Measurements from ENCODE around the gene WBP1L.
A peak's percentile ranks its signal among the peaks of the same experiment; 100 is the strongest.
"Not testable (repeated sequence)": the region's sequence is repeated elsewhere in the genome, so short reads cannot be mapped to it uniquely, and the experiment has no call there.

The WBP1L gene

DNA sequence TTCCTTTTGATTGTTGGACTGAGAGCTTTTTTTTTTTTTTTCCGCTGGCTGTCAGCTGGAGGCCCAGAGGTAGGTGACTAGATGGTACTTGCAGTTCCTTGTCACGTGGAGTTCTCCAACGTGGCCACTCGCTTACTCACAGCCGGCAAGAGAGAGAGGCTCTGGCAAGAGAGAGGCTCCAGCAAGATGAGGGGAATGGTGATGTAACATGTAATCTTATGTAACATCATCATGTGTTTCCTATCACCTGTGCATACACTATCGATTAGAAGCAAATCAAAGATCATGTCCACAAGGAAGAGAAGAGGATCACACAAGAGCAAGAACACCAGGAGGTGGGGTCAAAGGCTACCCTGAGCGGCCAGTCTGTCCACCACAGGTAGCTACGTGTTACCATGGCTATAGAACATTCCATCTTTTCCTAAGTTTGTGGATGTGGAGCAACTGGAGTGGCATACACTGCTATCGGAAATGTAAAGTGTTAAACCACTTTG, 106.3 kb downstream of the WBP1L start:
- peak; percentile 38 for DNase-seq

DNA sequence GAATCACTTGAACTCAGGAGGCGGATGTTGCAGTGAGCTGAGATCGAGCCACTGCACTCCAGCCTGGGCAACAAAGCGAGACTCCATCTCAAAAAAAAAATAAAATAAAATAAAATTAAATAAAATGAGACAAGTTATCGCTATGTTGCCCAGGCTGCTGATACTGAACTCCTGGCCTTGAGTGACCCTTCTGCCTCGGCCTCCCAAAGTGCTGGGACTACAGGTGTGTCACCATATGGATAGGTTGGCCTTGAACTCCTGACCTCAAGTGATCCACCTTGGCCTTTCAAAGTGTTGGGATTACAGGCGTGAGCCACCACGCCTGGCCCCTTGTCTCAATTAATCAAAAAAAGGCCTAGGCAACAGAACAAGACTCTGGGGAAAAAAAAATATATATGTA, 109.5 kb downstream of the WBP1L start:
- not testable (repeated sequence) for DNase-seq

- DNase-seq: peak; percentile 93
Observed at GRCh38 chr10:102855731-102856436, 112.1 kb downstream of the WBP1L start.

DNA sequence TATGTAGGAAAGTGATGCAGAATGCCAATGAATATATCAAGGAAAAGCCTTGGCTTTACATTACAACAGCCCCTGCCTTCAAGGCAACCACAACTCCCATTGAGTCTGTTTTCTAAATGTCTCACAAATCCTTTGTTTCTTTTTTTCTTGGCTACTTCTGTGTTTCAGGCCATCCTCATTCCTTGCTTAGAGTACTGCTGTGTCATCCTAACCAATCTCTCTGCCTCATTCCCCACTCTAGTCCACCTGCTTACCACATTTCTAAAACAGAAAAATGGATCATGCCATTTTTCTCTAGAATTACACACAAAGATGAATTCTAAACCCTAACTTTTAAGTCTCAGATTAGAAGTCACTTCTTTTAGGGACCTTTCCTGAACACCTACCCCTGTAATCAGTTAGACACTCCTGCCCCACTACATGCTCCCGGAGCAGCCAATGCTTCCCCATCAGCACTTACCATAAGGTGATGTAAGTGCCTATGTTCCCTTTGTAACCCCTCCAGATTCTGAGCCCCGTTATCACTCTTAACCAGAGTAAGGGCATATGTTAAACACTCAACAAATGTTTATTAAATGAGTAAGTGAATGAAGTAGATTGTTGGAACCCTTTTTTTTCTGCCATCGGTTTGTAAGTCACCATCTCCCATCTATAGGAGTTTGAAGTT, 113.1 kb downstream of the WBP1L start:
- no peak for DNase-seq

- no peak for DNase-seq
Observed at GRCh38 chr10:102859911-102860310, 116.2 kb downstream of the WBP1L start.

GRCh38 chr10:102863660-102864059, 119.9 kb downstream of the WBP1L start:
- no peak for DNase-seq

DNA sequence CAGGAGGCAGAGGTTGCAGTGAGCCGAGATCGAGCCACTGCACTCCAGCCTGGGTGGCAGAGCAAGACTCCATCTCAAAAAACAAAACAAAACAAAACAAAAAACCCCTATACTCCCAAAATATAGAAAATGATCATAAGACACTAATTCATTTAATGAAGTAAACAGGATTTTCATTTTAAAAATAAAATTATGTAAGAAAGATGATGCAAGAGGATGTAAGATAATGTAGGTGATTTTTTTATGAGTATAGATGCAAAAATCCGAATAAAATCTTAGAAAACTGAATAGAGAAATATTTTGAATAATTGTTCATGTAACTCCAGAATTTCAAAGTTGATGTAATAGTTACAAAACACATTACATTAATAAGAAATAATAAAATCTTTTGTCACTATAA, 121.9 kb downstream of the WBP1L start:
- DNase-seq: no peak

All from MV-4-11 (cell line).